Measurements from ENCODE around the gene SERPINA3. TPM values are rescaled to one million over a fixed set of nuclear protein-coding genes. Genes with fewer than 3 reads are reported as not detected.

Gene SERPINA3
- total and polyA plus RNA-seq, 12 donors, result 1.0 to 408 (median 13.4) TPM

DNA sequence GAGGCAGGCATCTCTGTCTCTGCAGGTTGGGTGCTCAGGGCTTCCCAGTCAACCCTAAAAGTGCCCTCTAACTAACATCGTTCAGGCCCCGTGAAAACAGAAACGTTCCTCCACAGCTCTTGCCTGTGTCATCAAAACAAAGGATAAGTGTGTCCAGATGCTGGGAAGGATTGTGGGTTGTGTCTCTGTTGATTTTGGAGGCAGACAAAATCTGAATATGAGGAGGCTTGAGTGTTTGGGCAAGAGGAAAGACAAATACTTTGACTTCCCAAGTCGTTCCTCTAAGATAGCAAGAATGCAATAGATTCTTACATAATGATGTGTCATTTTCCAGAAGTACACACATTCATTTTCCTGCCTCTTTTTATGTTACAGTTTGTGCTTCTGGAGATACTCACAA lies 52.9 kb downstream of the SERPINA3 start:
- Histone ChIP-seq H3K27ac (peak overlapping the region in 1 of 10 donors; percentile 36), H3K36me3 (no peaks in the 10 kb centered on the region), H3K27me3 (peaks cover 0 to 21% (median 3%) of the 10 kb centered on the region in 7 donors), H3K4me1 (peaks cover 0 to 11% (median 0%) of the 10 kb centered on the region in 9 donors), H3K9me3 (no peaks in the 10 kb centered on the region), H3K4me3 (no peak overlapping the region)
- TF ChIP-seq, protein P1, sequence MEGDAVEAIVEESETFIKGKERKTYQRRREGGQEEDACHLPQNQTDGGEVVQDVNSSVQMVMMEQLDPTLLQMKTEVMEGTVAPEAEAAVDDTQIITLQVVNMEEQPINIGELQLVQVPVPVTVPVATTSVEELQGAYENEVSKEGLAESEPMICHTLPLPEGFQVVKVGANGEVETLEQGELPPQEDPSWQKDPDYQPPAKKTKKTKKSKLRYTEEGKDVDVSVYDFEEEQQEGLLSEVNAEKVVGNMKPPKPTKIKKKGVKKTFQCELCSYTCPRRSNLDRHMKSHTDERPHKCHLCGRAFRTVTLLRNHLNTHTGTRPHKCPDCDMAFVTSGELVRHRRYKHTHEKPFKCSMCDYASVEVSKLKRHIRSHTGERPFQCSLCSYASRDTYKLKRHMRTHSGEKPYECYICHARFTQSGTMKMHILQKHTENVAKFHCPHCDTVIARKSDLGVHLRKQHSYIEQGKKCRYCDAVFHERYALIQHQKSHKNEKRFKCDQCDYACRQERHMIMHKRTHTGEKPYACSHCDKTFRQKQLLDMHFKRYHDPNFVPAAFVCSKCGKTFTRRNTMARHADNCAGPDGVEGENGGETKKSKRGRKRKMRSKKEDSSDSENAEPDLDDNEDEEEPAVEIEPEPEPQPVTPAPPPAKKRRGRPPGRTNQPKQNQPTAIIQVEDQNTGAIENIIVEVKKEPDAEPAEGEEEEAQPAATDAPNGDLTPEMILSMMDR (IDR thresholded peaks at IDR 0.05), result no peak
- ATAC-seq (peak in 1 of 8 donors; percentile 46), DNase-seq (no peak)
- intact Hi-C loops (cut with DNase I), result no loop called here
- WGBS, 2 donors, result 44 to 45% methylated on average over 4 of the region's 4 CpGs

DNA sequence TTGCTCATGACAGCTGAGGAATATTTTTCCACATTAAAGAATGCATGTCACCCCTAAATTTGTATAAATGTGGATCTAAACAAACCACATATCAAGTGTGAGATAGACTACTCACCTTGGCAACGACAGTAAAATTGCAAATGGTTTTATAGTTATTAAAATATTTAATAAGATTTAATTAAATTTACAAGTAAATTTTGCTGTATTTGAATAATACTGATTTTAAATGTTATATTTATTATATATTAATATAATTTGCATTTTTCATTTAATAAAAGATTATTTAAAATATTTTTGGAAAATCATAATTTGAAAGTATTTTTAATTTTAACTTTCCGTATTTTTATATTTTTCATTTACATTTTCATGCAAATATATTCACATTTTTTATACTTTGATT lies 53.4 kb downstream of the SERPINA3 start:
- DNase-seq (no peak), ATAC-seq (no peak)
- Histone ChIP-seq H3K36me3 (no peaks in the 10 kb centered on the region), H3K9me3 (no peaks in the 10 kb centered on the region), H3K4me3 (no peak overlapping the region), H3K4me1 (peaks cover 0 to 11% (median 0%) of the 10 kb centered on the region in 9 donors), H3K27me3 (peaks cover 0 to 21% (median 3%) of the 10 kb centered on the region in 7 donors), H3K27ac (no peak overlapping the region)
- TF ChIP-seq, protein P1 (IDR thresholded peaks at IDR 0.05), result no peak
- intact Hi-C loops (cut with DNase I), result no loop called here
- WGBS, 2 donors, result 73 to 93% methylated on average over 2 of the region's 2 CpGs

GRCh38 chr14:94670692-94671285 lies 58.6 kb downstream of the SERPINA3 start:
- TF ChIP-seq, protein P1 (IDR thresholded peaks at IDR 0.05), result no peak
- Histone ChIP-seq H3K4me3 (no peak overlapping the region), H3K9me3 (no peaks in the 10 kb centered on the region), H3K4me1 (no peaks in the 10 kb centered on the region), H3K27ac (no peak overlapping the region), H3K36me3 (no peaks in the 10 kb centered on the region), H3K27me3 (peaks cover 0 to 30% (median 11%) of the 10 kb centered on the region in 7 donors)
- DNase-seq (no peak), ATAC-seq (no peak)
- WGBS, 2 donors, result 69 to 77% methylated on average over 11 of the region's 11 CpGs
- intact Hi-C loops (cut with DNase I), result no loop called here

- no peaks in the 10 kb centered on the region for H3K9me3 ChIP-seq
- ATAC-seq, result no peak
- H3K27me3 ChIP-seq, result peaks cover 0 to 40% (median 17%) of the 10 kb centered on the region in 7 donors
- WGBS, 2 donors, result 44 to 57% methylated on average over 7 of the region's 7 CpGs
- TF ChIP-seq, protein P1 (IDR thresholded peaks at IDR 0.05), result peak in 3 of 9 donors; percentile 6 to 15 (median 15)
- no peak overlapping the region for H3K4me3 ChIP-seq
- no peak overlapping the region for H3K27ac ChIP-seq
- H3K36me3 ChIP-seq, result no peaks in the 10 kb centered on the region
- DNase-seq, result no peak
- intact Hi-C loops (cut with DNase I), result no loop called here
- no peaks in the 10 kb centered on the region for H3K4me1 ChIP-seq
Measured at GRCh38 chr14:94671870-94672444, 59.8 kb downstream of the SERPINA3 start.

Data from heart right ventricle (tissue), 16 donors.